OCI-LY3 (cell line): ENCODE results near the gene CCDC154.
"Not testable (repeated sequence)": the region's sequence is repeated elsewhere in the genome, so short reads cannot be mapped to it uniquely, and the experiment has no call there.

ENCODE experiments used
- H2AFZ ChIP-seq: fragments of 200-600, 300-600 bp; shearing (Covaris generic); 2 replicates; pipeline ENCODE4 v1.6.0; 2014; ENCODE audit warnings: antibody characterized with exemption, low read depth, low read length
- H3K27ac ChIP-seq: fragments of 200-600, 300-600 bp; sonication (generic); 2 replicates; pipeline ENCODE4 v1.5.1; 2014; ENCODE audit warnings: mild to moderate bottlenecking, low read length, moderate library complexity, mixed read lengths
- H3K27me3 ChIP-seq: fragments of 200-600, 300-600 bp; sonication (generic); 2 replicates; pipeline ENCODE4 v1.6.1; 2014; ENCODE audit warnings: low read depth, low read length, mixed read lengths
- H3K36me3 ChIP-seq: fragments of 200-600, 300-600 bp; sonication (generic); replicated peaks from 2 replicates; pipeline ENCODE3; 2014; ENCODE audit warnings: low read depth, low read length, mixed read lengths
- H3K4me1 ChIP-seq: fragments of 300-600, 200-600 bp; sonication (generic); 2 replicates; pipeline ENCODE4 v1.6.1; 2014; ENCODE audit warnings: low read length, mixed read lengths
- H3K4me2 ChIP-seq: fragments of 200-600, 300-600 bp; sonication (generic); 2 replicates; pipeline ENCODE4 v1.6.1; 2014; ENCODE audit warnings: low read length, mixed read lengths
- H3K4me3 ChIP-seq: fragments of 300-600, 200-600 bp; sonication (generic); 2 replicates; pipeline ENCODE4 v1.5.1; 2014; ENCODE audit warnings: antibody characterized with exemption, mild to moderate bottlenecking, low read length, moderate library complexity
- H3K79me2 ChIP-seq: fragments of 300-600, 200-600 bp; shearing (Covaris generic); 2 replicates; pipeline ENCODE4 v1.6.1; 2014; ENCODE audit warnings: mild to moderate bottlenecking, low read length, mixed read lengths
- H3K9ac ChIP-seq: fragments of 300-600, 200-600 bp; shearing (Covaris generic); 2 replicates; pipeline ENCODE4 v1.6.0; 2014; ENCODE audit warnings: mild to moderate bottlenecking, low read length, moderate library complexity
- H3K9me3 ChIP-seq: fragments of 200-600, 300-600 bp; shearing (Covaris generic); 2 replicates; pipeline ENCODE4 v1.6.1; 2014; ENCODE audit warnings: low read length, mixed read lengths; ENCODE audit not compliant: insufficient read depth
- H4K20me1 ChIP-seq: fragments of 200-600, 300-600 bp; sonication (generic); 2 replicates; pipeline ENCODE4 v1.6.1; 2016; ENCODE audit warnings: low read length, mixed read lengths; ENCODE audit not compliant: insufficient read depth
- CTCF ChIP-seq: fragments of 200-600, 300-600 bp; sonication (generic); IDR thresholded peaks from 2 replicates; pipeline ENCODE4 v1.5.1; 2014; ENCODE audit warnings: antibody characterized with exemption, low read length, low read depth
- EZH2phosphoT487 ChIP-seq: fragments of 200-600 bp; shearing (Covaris generic); IDR thresholded peaks from 2 replicates; pipeline ENCODE4 v1.6.1; 2018; ENCODE audit warnings: antibody characterized with exemption, mixed run types, low read depth

CCDC154 gene

GRCh38 chr16:1444730-1445517 lies 568 bp upstream of the CCDC154 start:
- no peaks in the 10 kb centered on the region for H3K4me1 ChIP-seq
- H3K4me3 ChIP-seq, result no peak overlapping the region
- H3K4me2 ChIP-seq, result no peak overlapping the region
- no peak overlapping the region for H3K9ac ChIP-seq
- H4K20me1 ChIP-seq, result no peaks in the 10 kb centered on the region
- no peak overlapping the region for H3K27ac ChIP-seq
- H3K36me3 ChIP-seq, result no peaks in the 10 kb centered on the region
- TF ChIP-seq EZH2phosphoT487, result no peak
- no peak for TF ChIP-seq CTCF
- no peaks in the 10 kb centered on the region for H3K79me2 ChIP-seq
- H3K27me3 ChIP-seq, result no peaks in the 10 kb centered on the region
- no peaks in the 10 kb centered on the region for H3K9me3 ChIP-seq
- H2AFZ ChIP-seq, result no peak overlapping the region

GRCh38 chr16:1443403-1443973 lies 868 bp downstream of the CCDC154 start:
- H4K20me1 ChIP-seq, result no peaks in the 10 kb centered on the region
- no peak overlapping the region for H3K4me3 ChIP-seq
- H2AFZ ChIP-seq, result no peak overlapping the region
- H3K4me2 ChIP-seq, result no peak overlapping the region
- no peaks in the 10 kb centered on the region for H3K27me3 ChIP-seq
- no peaks in the 10 kb centered on the region for H3K79me2 ChIP-seq
- H3K36me3 ChIP-seq, result no peaks in the 10 kb centered on the region
- no peak for TF ChIP-seq EZH2phosphoT487
- no peak for TF ChIP-seq CTCF
- H3K9ac ChIP-seq, result no peak overlapping the region
- no peaks in the 10 kb centered on the region for H3K9me3 ChIP-seq
- no peak overlapping the region for H3K27ac ChIP-seq
- no peaks in the 10 kb centered on the region for H3K4me1 ChIP-seq

DNA sequence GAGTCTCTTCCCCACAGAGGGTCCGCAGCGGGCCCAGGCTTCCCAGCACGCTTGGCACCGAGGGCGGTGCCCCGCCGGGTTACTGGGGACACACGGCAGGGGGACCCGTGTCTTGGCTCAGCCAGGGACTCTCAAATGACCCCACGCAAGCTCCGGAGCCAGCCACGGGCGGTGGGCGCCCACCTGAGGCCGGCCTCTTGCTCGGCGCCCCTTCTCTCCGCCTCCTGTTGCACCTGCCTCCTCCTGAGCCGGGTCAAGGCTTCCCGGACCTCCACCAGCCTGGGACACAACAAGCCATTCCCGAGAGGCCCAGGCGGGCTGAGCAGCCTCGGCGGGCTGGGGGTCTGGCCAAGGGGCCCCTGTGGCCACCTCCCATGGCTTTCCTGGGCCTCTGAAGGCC lies 1.7 kb downstream of the CCDC154 start:
- Histone ChIP-seq H3K79me2 (no peaks in the 10 kb centered on the region), H3K27ac (no peak overlapping the region), H3K36me3 (no peaks in the 10 kb centered on the region), H2AFZ (no peak overlapping the region), H3K9me3 (no peaks in the 10 kb centered on the region), H3K27me3 (no peaks in the 10 kb centered on the region), H3K4me2 (no peak overlapping the region), H3K9ac (no peak overlapping the region), H3K4me3 (no peak overlapping the region), H4K20me1 (no peaks in the 10 kb centered on the region), H3K4me1 (no peaks in the 10 kb centered on the region)
- TF ChIP-seq CTCF (no peak), EZH2phosphoT487 (no peak)

DNA sequence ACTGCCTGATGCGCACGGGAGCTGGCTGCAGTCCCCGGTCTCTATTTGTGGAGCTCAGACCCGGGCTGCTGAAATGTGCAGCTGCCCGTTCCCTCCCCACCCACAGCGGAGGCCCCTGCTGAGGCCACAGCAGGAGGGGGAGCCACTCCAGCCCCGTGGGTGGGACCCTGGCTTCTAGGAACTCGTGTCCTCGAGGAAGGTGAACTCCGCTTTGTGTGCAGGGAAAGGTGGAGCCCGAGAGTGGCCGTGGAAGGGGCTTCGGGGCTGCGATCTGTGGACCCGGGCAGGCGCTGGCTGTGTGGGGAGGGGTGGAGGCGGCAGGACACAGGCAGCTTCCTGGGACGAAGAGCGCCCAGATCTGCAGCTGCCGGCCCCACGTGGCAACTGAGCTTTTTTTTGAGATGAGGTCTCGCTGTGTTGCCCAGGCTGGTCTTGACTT lies 2.9 kb downstream of the CCDC154 start:
- Histone ChIP-seq H3K9me3 (no peaks in the 10 kb centered on the region), H3K4me1 (no peaks in the 10 kb centered on the region), H3K4me3 (no peak overlapping the region), H3K4me2 (no peak overlapping the region), H3K36me3 (no peaks in the 10 kb centered on the region), H3K27me3 (no peaks in the 10 kb centered on the region), H3K79me2 (no peaks in the 10 kb centered on the region), H2AFZ (no peak overlapping the region), H3K9ac (no peak overlapping the region), H4K20me1 (no peaks in the 10 kb centered on the region), H3K27ac (no peak overlapping the region)
- TF ChIP-seq EZH2phosphoT487 (no peak), CTCF (no peak)

GRCh38 chr16:1439699-1440074 lies 4.7 kb downstream of the CCDC154 start:
- not testable (repeated sequence) for H3K79me2 ChIP-seq, H3K36me3 ChIP-seq, H4K20me1 ChIP-seq, H3K27ac ChIP-seq, H3K4me3 ChIP-seq, H3K4me1 ChIP-seq, H3K4me2 ChIP-seq, H3K9me3 ChIP-seq, H3K27me3 ChIP-seq, H2AFZ ChIP-seq, H3K9ac ChIP-seq
